GM21825 (cell line): ENCODE results near the gene ZFAND3.

Experiments used
- ATAC-seq: cut with Tn5 transposase; IDR thresholded peaks from one replicate; pipeline ENCODE4 v1.9.1; 2021; ENCODE audit warnings: mild to moderate bottlenecking, moderate library complexity; ENCODE audit not compliant: unreplicated experiment

Gene ZFAND3, protein sequence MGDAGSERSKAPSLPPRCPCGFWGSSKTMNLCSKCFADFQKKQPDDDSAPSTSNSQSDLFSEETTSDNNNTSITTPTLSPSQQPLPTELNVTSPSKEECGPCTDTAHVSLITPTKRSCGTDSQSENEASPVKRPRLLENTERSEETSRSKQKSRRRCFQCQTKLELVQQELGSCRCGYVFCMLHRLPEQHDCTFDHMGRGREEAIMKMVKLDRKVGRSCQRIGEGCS

DNA sequence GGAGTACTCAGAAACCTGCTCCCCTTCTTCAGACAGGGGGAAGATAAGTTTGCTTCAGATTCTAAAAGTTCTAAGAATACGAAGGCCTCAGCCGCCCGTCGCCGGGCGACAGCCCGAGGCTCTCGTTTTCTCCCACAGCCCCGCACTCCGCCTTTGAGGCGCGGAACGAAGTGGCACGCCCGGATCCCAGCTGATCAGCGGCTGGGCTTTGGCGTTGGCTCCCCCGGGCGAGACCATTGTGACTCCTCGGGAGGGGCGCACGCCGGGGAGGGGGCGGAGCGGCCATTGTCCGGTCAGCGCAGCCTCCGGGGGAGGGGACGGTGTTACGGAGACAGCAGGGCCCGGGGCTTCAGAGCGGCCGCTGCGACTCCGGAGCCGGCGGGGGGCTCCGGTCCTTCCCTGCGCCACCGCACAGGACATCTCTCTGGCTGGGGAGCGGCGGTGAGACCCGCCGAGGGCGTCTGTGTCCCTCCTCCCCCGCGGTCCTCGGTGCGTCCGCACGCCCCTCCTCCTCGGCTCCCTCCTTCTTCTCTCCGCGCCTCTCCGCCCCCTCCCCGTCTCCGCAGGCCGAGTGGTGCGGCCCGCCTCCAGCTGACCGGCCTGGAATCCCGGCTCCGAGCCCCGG lies at the start of gene ZFAND3:
TSS of gene ZFAND3 (plus strand) at position 551 of the 625 bp plus-strand sequence. CDS start 219 bp downstream, outside the sequence.
- ATAC-seq, result peak; percentile 74

GRCh38 chr6:37774028-37774680 lies 45.4 kb upstream of the ZFAND3 start:
- ATAC-seq, result no peak

GRCh38 chr6:37776566-37776965 lies 43.0 kb upstream of the ZFAND3 start:
- no peak for ATAC-seq

DNA sequence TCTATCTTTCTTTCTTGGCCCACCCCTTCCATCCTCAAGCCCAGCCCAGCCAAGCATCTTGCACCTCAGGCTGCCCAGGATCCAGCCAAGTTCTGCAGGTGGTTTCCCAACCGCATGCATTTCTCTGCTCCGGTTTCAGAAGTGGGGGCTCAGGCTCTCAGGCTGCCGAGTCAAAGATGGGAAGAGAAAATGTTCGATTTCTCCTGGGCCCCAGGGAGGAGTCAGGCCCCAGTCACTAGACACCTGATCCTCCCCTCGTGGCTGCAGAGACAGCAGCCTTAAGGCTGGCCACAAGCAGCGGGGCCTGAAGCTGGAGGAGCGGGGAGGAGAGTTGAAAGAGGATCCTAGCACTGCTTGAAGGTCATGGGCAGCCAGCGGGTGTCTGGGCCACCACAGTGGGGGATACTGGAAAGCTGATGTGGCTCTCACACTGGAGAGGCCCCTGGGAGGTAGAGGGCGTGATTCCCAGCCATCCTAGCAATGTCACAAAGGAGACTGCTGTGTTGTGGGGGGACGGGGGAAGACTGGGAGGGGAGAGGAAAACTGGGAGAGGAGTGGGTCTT lies 42.2 kb upstream of the ZFAND3 start:
- ATAC-seq, result no peak

DNA sequence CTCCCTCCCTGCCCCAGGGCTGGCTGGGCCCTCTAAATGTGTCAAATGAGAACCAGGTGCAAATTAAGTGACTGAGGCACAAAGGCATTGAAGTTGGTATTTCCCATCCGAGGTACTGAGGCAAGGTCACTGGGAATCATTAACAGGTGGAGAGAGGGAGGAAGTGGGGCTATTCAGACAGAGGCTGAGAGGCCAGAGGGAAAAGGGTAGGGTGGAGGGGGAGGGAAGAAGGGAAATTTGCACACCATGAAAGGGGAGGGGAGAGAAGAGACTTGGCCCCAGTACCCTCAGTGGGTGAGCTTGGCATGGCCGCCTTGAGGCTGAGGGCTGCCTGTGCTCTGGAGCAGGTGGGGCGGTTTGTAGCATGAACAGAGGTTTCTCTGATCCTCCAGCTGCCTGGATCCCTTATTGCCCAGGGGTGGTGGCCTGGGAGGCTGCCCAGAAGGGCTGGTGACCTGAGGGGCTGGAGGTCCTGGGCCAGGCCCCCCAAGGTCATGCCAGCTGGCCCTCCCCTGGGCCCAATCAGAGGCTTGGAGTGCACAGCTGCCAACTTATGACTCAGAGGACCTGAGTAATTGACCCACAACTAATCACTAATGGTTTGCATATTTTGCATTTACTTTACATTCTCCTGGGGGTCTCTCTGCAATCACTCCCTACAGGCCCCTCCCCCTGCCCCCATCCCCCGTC lies 40.3 kb upstream of the ZFAND3 start:
- ATAC-seq, result no peak

DNA sequence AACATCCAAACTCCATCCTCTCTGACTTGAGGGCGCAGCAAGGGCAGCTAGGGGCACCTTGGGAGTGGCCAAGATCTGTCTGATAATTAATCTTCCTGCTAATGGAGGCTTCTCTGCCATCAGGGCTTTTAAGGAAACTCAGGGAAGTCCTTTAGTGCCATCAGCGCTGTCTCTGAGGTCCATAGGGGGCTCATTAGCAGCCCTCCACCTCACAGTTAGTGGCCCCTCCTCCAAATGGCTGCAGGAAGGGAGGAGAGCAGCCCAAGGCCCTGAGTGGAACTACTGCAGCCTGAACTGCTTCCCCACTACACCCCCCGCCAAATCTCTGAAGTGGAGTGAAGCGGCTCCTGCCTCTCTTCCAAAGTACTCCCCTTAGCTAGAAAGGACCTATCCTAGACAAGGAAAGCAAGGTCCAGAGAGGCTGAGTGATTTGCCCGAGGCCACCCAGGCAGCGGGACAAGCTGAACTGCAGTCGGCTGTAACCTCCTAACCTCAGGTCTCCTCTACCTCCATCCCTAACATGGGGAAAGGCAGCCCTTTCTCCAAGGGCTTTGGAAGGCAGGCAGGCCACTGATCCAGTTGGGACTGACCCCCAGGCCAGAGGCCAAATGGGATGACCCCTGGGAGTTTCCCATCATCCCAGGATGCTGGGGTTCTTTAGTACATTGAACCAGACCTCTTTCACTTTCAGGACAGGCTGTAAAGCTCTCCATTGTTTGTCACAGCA lies 39.5 kb upstream of the ZFAND3 start:
- no peak for ATAC-seq

GRCh38 chr6:37781788-37782187 lies 37.7 kb upstream of the ZFAND3 start:
- no peak for ATAC-seq

DNA sequence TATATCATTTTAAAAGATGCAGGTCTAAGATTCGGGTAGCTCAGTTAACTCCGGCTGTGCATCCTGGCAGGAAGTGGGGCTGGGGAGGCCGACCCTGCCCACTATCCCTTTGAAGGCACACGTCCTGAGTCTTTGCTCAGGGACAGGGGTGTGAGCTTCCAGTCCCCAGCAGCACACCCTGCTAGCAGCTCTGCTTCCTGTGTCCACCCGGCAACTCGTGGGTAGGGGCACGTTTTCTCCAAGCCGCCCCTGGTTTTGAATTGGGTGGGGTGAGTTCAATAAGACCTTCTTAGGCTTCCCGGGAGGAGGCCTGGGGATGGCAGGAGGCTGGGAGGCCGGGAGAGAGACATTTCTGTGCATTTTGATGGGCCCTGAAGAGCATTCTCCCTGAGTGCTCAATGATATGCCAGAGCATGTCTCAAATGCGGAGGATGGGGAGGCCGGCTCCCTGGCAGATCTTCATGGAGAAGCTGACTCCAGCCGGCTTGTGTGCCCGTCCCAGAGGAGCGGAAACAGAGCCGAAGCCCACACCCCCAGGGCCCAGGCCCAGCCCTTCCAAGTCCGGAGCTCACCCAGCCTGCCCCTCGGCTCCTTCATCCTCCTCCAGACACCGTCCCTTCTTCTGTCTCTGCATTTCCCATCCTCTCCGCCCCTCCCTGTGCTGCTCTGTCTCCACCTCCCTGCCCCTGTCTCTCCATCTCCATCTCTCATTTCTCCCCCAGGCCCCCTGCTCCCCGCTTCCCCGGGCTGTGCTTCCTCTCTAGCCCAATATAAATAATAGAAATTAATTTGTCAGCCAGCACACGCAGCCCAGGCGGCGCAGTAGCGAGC lies 36.3 kb upstream of the ZFAND3 start:
- no peak for ATAC-seq

DNA sequence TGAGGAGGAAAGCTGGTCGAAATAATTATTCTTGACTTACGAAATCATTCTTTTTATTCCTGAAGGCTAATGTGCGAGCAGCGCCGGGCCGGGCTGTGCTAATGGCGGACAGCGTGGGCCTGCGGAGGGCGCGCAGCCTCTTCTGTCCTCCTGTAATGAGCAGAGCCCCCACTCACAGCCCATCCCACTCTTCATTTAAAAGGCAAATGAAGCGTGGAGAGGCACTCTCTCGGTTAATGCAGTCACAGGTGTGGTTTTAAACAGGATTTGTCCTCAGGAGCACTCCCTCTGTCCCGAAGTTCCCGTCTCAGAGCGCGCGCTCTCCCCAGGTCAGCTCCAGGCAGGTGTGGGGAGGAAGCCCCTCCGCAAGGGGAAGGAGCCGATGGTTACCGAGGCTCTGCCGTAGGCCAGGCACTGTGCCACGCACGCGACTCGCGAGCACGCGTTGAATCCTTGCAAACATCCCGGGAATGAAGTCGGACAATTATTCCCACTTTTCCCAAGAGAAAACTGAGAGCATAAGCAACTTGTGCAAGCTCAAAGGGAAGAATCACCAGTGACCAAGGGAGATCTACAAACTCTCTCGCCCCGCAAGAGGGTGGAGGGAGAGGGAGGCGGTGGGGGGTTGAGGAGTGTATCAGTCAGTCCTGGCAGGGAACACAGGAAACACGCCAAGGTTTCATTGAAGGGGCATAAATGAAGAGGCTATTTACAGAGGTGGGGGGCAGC lies 35.5 kb upstream of the ZFAND3 start:
- no peak for ATAC-seq

DNA sequence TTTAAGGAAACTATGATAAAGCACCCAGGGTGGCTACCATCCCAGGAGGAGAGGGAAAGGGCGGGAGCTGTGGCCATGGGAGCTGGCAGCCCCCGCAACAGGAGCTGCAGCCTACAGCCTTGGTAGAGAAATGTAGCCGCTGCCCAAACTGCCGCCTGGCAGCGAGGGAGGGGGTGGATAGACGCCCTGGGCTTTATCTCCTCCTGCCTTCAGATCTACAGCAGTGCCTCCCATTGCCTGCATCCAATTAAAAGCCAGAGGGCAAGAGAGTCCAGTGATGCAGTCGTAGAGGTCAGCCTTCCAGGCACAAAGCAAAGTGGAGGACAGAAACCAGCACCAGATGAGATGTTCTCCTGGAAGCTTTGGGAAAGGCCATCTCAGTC lies 35.0 kb upstream of the ZFAND3 start:
- ATAC-seq, result no peak

DNA sequence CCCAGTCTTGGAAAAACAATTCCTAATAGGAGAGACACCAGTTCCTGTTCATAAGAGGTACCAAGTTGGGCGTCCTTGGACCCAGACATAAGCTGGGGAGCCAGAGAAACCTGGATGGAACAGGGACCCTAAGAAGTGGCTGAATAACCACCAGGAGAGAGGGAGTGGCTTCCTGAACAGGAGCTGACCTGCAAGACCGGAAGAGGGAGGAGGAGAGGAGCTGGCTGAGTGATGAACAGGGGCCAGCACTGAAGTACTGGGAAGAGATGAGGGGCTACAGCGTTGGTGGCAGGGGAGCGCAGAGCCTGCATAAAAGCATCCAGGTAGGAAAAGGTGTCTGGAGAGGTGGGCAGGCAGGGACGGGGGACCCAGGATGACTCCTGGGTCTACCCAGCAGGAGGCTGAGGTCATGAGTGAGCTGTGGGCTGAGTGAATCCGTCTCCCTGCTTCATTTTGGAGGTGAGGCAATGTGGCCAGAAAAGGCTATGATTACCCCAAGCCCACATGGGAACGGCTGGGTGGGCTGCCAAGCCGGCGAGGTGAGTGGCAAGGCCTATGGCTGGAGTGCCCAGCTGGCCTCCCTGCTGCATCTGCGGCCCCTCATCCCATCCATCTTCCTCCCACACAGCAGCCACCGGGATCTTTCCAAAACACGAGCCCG lies 34.4 kb upstream of the ZFAND3 start:
- ATAC-seq, result no peak

- ATAC-seq, result no peak
Measured at GRCh38 chr6:37785663-37786270, 33.8 kb upstream of the ZFAND3 start.

DNA sequence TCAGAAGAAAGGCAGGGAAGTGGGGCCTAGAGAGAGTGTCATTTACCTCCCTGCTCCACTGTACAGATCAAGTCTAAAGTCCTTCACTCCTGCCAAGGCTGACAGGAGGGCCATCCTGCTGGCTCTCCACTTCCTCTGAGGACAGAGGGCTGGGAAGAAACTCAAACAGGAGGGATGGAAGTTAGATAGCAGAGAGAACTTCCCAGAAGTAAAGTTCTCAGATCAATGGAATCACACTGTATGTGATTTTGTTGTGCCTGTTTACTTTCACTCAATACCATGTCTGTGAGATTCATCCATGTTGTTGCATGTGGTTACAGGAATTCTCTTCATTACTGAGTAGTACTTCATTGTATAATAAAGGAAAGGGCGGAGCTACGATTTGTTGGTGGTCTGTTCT lies 32.3 kb upstream of the ZFAND3 start:
- no peak for ATAC-seq

GRCh38 chr6:37788259-37788658 lies 31.3 kb upstream of the ZFAND3 start:
- no peak for ATAC-seq

DNA sequence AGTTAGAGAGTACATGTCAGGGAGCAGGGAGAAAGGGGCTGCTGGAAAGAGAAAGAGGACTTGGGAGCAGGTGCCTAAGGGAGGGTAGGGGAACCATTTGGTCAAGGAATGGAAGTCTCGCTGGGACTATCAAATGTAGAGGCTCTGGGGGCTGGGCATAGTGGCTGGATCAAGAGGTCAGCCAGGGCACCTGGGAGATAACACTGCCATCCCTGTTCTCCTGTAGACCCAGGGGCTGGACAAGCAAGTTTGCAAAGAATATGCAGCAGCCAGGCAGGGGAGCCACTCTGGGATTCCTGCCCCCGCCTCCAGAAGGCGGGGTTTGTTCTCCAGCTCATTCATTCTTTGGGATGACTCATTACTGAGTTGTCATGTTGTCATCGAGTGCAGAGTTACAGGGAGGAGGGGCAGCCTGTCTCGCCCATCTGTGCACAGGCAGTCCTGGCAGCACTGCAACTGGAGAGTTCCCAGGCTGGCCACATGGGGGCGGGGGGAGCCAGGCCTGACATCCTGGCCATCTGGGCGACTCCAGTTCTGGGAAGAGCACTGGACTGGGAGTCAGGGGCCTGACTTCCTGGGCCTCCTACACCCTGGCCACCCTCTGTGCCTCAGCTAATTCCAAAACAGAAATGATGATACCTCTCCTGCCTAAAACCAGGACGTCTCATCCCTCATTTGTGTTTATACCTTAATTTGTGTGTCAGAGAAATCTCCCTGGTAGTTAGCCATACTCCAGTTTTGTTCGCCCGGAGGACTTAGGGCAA lies 28.2 kb upstream of the ZFAND3 start:
- peak; percentile 89 for ATAC-seq

DNA sequence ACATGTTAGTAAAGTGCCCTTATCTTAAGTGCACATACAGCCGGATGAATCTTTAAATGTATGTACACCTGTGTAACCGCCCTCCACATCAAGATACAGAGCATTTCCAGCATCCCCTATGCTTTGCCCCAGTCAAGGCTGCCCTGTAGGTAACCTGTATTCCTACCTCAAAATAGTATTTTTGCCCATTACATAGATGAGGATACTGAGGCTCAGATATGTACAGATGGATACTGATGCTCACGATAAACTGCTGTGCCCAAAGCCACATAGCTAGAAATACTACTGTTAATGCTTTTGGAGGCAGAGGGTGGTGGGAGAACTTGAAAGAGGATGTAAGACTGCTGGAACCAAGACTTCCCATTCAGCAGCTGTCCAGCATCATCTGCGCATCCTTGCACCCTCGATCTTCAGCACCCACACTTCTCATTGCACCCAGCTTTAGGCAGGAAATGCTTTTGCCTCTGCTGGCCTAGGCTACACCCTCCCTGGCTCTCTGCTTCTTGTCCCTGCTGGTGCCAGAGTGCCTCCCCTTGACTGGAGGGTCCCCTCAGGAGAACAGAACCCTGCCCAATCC lies 27.0 kb upstream of the ZFAND3 start:
- ATAC-seq, result no peak

DNA sequence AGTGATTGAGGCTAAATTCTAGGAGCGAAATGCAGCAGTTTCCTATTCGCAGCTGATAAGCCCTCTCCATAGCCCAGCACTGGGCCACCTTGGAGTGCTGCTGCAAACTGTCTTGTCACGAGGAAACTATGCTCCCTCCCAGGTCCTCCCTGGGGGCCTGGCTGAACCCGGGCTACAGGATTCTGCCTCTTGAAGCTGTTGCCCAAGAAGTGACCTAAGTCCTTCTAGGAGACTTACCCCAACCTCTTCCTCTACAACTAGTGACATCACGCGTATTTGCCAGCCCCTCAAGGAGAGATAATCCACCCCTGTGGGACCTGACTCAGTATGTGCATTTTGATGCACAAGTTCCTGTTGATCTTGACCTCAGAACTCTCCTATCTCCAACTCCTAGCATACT lies 26.5 kb upstream of the ZFAND3 start:
- no peak for ATAC-seq
